Endothelial cell of umbilical vein (primary cell): ENCODE results near the gene TOMM20. TPM values are rescaled to one million over a fixed set of nuclear protein-coding genes. Genes with fewer than 3 reads are reported as not detected.

ENCODE experiments used
- BruUV-seq: library from RNA; stranded (reverse); fragments of 400-500 nt; replicated peaks from 2 replicates; lab custom pipeline; 2021; lab: Mats Ljungman, UMichigan
- CTCF ChIA-PET: fragments of 300-600, 350-600 bp; sonication (Branson Sonifier 250); formaldehyde crosslinking; loops from one replicate; lab custom pipeline; 2021; ENCODE audit warnings: antibody characterized with exemption, inconsistent platforms; lab: Charles Lee
- POLR2A ChIA-PET: fragments of 300-600, 350-600 bp; sonication (Branson Sonifier 250); formaldehyde crosslinking; loops from one replicate; lab custom pipeline; 2021; ENCODE audit warnings: antibody characterized with exemption, inconsistent platforms; lab: Charles Lee
- DNase-seq: peaks from one replicate; pipeline ENCODE4 v3.0.0-alpha.2; 2011; ENCODE audit warnings: low read depth, low spot score
- FAIRE-seq: peaks from 2 replicates; lab custom pipeline; 2011; peaks lifted over from hg19 to GRCh38; lab: Jason Lieb, UNC
- H2AFZ ChIP-seq: 2 replicates; pipeline ENCODE4 v1.6.0; 2012; ENCODE audit warnings: low read depth, low read length, control low read depth, inconsistent platforms
- H3K27ac ChIP-seq: 2 replicates; pipeline ENCODE4 v1.5.1; 2011; ENCODE audit warnings: low read depth, mild to moderate bottlenecking, control low read depth, low read length, moderate library complexity; ENCODE audit not compliant: insufficient read depth
- H3K27me3 ChIP-seq, 2 experiments: 2 replicates each; pipeline versions ENCODE4 v1.6.0 to v1.6.1; 2011; ENCODE audit warnings: low read length in 2 of 2, mixed read lengths in 1 of 2; ENCODE audit not compliant: control insufficient read depth in 2 of 2, insufficient read depth in 2 of 2
- H3K36me3 ChIP-seq, 2 experiments: 2 replicates in 1 of 2; 3 replicates in 1 of 2; pipeline ENCODE4 v1.5.1; 2011; ENCODE audit warnings: low read length in 2 of 2, mild to moderate bottlenecking in 1 of 2, moderate library complexity in 1 of 2; ENCODE audit not compliant: control insufficient read depth in 2 of 2, insufficient read depth in 2 of 2; ENCODE audit errors: extremely low read depth in 1 of 2
- H3K4me1 ChIP-seq: 3 replicates; pipeline ENCODE4 v1.5.1; 2011; ENCODE audit warnings: mild to moderate bottlenecking, low read length; ENCODE audit not compliant: control insufficient read depth, insufficient read depth; ENCODE audit errors: extremely low read depth
- H3K4me2 ChIP-seq: 2 replicates; pipeline ENCODE4 v1.6.1; 2011; ENCODE audit warnings: low read length, control low read depth, mixed read lengths; ENCODE audit not compliant: insufficient read depth
- H3K4me3 ChIP-seq, 3 experiments: fragments of 200-600 bp in 1 of 3; sonication (generic), shearing (Covaris generic) in 1 of 3; replicated peaks in 1 of 3; 2 replicates each; pipeline ENCODE4 v1.5.1; 2011 to 2016; ENCODE audit warnings: control low read depth in 3 of 3, low read length in 3 of 3, mild to moderate bottlenecking in 2 of 3, inconsistent platforms in 1 of 3, low read depth in 1 of 3, moderate library complexity in 1 of 3; ENCODE audit not compliant: insufficient read depth in 1 of 3
- H3K79me2 ChIP-seq: 2 replicates; pipeline ENCODE4 v1.6.0; 2012; ENCODE audit warnings: low read length, inconsistent platforms; ENCODE audit not compliant: control insufficient read depth, insufficient read depth
- H3K9ac ChIP-seq: replicated peaks from 2 replicates; pipeline ENCODE3; 2011; ENCODE audit warnings: low read length, control low read depth; ENCODE audit not compliant: insufficient read depth; ENCODE audit errors: extremely low read depth
- H3K9me1 ChIP-seq: replicated peaks from 3 replicates; pipeline ENCODE4 v1.6.0; 2011; ENCODE audit warnings: mild to moderate bottlenecking, low read length; ENCODE audit not compliant: control insufficient read depth, insufficient read depth; ENCODE audit errors: extremely low read depth
- H3K9me3 ChIP-seq: replicated peaks from 2 replicates; pipeline ENCODE4 v1.5.1; 2012; ENCODE audit warnings: low read length, inconsistent platforms; ENCODE audit not compliant: control insufficient read depth, insufficient read depth
- H4K20me1 ChIP-seq: replicated peaks from 2 replicates; pipeline ENCODE3; 2011; ENCODE audit warnings: mild to moderate bottlenecking, low read length; ENCODE audit not compliant: control insufficient read depth, insufficient read depth; ENCODE audit errors: extremely low read depth
- CTCF ChIP-seq, 2 donors: IDR thresholded peaks; 1 replicate in 1 of 2; 2 replicates in 1 of 2; pipeline ENCODE4 v1.5.1; 2011; ENCODE audit warnings: low read length in 2 of 2, mild to moderate bottlenecking in 2 of 2, moderate library complexity in 2 of 2, control low read depth in 1 of 2, inconsistent platforms in 1 of 2, low read depth in 1 of 2; ENCODE audit not compliant: insufficient read depth in 1 of 2; ENCODE audit errors: extremely low read depth in 1 of 2
- EZH2 ChIP-seq: IDR thresholded peaks from 2 replicates; pipeline ENCODE4 v1.6.1; 2012; ENCODE audit warnings: borderline replicate concordance, low read depth, mild to moderate bottlenecking, moderate library complexity, low read length, inconsistent platforms; ENCODE audit not compliant: severe bottlenecking
- FOS ChIP-seq: IDR thresholded peaks from 2 replicates; pipeline ENCODE4 v1.6.1; 2011; ENCODE audit warnings: mild to moderate bottlenecking, low read length, moderate library complexity, borderline replicate concordance; ENCODE audit not compliant: insufficient read depth
- GATA2 ChIP-seq: IDR thresholded peaks from 2 replicates; pipeline ENCODE4 v1.7.0; 2011; ENCODE audit warnings: low read depth, mild to moderate bottlenecking, moderate library complexity, mixed read lengths, low read length; ENCODE audit not compliant: insufficient read length, insufficient read depth
- JUN ChIP-seq: IDR thresholded peaks from 2 replicates; pipeline ENCODE4 v1.6.1; 2011; ENCODE audit warnings: borderline replicate concordance, low read depth; ENCODE audit not compliant: insufficient read length, insufficient read depth
- POLR2A ChIP-seq: IDR thresholded peaks from 2 replicates; pipeline ENCODE4 v1.6.1; 2012; ENCODE audit warnings: low read depth, mild to moderate bottlenecking, control low read depth, low read length
- dilution Hi-C: fragments of 300-500 bp; cut with MboI; formaldehyde crosslinking; loops from one replicate; pipeline ENCODE4 v1.15.0; 2019; ENCODE audit warnings: low sequenced_read_pairs; ENCODE audit not compliant: extremely low pct_ligation_motif_present
- intact Hi-C: fragments of 100-400 bp; cut with micrococcal nuclease; formaldehyde crosslinking; loops from one replicate; pipeline ENCODE4 v1.10.0; 2022
- polyA plus RNA-seq, 4 experiments: library from polyadenylated mRNA; depleted of rRNA in 3 of 4; stranded (reverse) in 3 of 4; unstranded in 1 of 4; fragments of >200 nt; gene quantifications; 2 replicates each; pipeline versions ENCODE4 v1.2.1 to v1.2.3, GENCODE V29; 2011 to 2012; ENCODE audit warnings: missing spikeins in 1 of 4
- total RNA-seq: library from RNA; stranded (reverse); gene quantifications from 2 replicates; pipeline ENCODE4 v1.2.3, GENCODE V29; 2021

TOMM20 gene
- total and polyA plus RNA-seq, 2 donors (not counting 3 experiments of a cell fraction or from before 2014, with no cell fraction given) = 42.5 to 98.4 TPM

- dilution Hi-C loops = no loop called here
- Histone ChIP-seq H4K20me1 (peaks cover 2% of the 10 kb centered on the region), H3K36me3 (peaks cover 2 to 4% of the 10 kb centered on the region in 2 experiments), H3K4me3 (peak overlapping the region; percentile 79 to 99 (median 93)), H3K9me1 (no peaks in the 10 kb centered on the region), H3K27me3 (no peaks in the 10 kb centered on the region), H3K4me1 (peaks cover 12% of the 10 kb centered on the region), H3K27ac (peak overlapping the region; percentile 70), H2AFZ (no peak overlapping the region), H3K9me3 (no peaks in the 10 kb centered on the region), H3K79me2 (peaks cover 57% of the 10 kb centered on the region), H3K4me2 (peak overlapping the region; percentile 94), H3K9ac (peak overlapping the region; percentile 89)
- TF ChIP-seq CTCF (IDR thresholded peaks at IDR 0.05; ENCODE audit: extremely low read depth in 1 of 2, insufficient read depth in 1 of 2, low read depth in 1 of 2, low read length in 2 of 2) = no peak
- TF ChIP-seq GATA2 = no peak
- no peak for TF ChIP-seq EZH2
- no peak for TF ChIP-seq FOS
- no peak for TF ChIP-seq POLR2A
- no peak for TF ChIP-seq JUN
- no TSS peak for BruUV-seq
- DNase-seq (peak; percentile 40), FAIRE-seq (no peak)
- CTCF ChIA-PET = interaction anchor here (0.6 to 2.2 kb wide), 3 partner anchors 15 to 287 kb away, joined by 3 to 6 read pairs (median 3); no protein-coding TSS in a partner anchor
- POLR2A ChIA-PET = interaction anchor here (1.0 kb wide), 1 partner anchor 31 kb away, joined by 4 read pairs; no protein-coding TSS in a partner anchor
- intact Hi-C loops = loop anchor here (1.0 kb wide), 2 partner anchors 200 to 376 kb away; partner anchors contain the start of genes ARID4B, B3GALNT2 and GGPS1
Observed at GRCh38 chr1:235127732-235128455, 743 bp downstream of the TOMM20 start.
